HG03196 (cell line): ENCODE data around the gene FOXN3.
"Not testable (repeated sequence)": the region's sequence is repeated elsewhere in the genome, so short reads cannot be mapped to it uniquely, and the experiment has no call there.

Source experiments
- ATAC-seq: cut with Tn5 transposase; IDR thresholded peaks from one replicate; pipeline ENCODE4 v1.9.1; 2021; ENCODE audit not compliant: unreplicated experiment

FOXN3 gene

GRCh38 chr14:89309670-89310177 lies 107.3 kb downstream of the FOXN3 start:
- ATAC-seq = no peak

- no peak for ATAC-seq
Observed at GRCh38 chr14:89308232-89308959, 108.6 kb downstream of the FOXN3 start.

- no peak for ATAC-seq
Observed at GRCh38 chr14:89307409-89307808, 109.6 kb downstream of the FOXN3 start.

- ATAC-seq = peak; percentile 37
Observed at GRCh38 chr14:89304972-89305703, 111.9 kb downstream of the FOXN3 start.

GRCh38 chr14:89304561-89304960 lies 112.5 kb downstream of the FOXN3 start:
- no peak for ATAC-seq

GRCh38 chr14:89303456-89304435 lies 113.3 kb downstream of the FOXN3 start:
- peak; percentile 56 for ATAC-seq

- no peak for ATAC-seq
Observed at GRCh38 chr14:89302396-89302950, 114.6 kb downstream of the FOXN3 start.

GRCh38 chr14:89299587-89299986 lies 117.4 kb downstream of the FOXN3 start:
- ATAC-seq = no peak

GRCh38 chr14:89298056-89298834 lies 118.8 kb downstream of the FOXN3 start:
- ATAC-seq = no peak

GRCh38 chr14:89296281-89296745 lies 120.7 kb downstream of the FOXN3 start:
- no peak for ATAC-seq

GRCh38 chr14:89294872-89295271 lies 122.2 kb downstream of the FOXN3 start:
- no peak for ATAC-seq

GRCh38 chr14:89294469-89294868 lies 122.6 kb downstream of the FOXN3 start:
- ATAC-seq = not testable (repeated sequence)

GRCh38 chr14:89294060-89294459 lies 123.0 kb downstream of the FOXN3 start:
- no peak for ATAC-seq

GRCh38 chr14:89293314-89293916 lies 123.6 kb downstream of the FOXN3 start:
- ATAC-seq = no peak

DNA sequence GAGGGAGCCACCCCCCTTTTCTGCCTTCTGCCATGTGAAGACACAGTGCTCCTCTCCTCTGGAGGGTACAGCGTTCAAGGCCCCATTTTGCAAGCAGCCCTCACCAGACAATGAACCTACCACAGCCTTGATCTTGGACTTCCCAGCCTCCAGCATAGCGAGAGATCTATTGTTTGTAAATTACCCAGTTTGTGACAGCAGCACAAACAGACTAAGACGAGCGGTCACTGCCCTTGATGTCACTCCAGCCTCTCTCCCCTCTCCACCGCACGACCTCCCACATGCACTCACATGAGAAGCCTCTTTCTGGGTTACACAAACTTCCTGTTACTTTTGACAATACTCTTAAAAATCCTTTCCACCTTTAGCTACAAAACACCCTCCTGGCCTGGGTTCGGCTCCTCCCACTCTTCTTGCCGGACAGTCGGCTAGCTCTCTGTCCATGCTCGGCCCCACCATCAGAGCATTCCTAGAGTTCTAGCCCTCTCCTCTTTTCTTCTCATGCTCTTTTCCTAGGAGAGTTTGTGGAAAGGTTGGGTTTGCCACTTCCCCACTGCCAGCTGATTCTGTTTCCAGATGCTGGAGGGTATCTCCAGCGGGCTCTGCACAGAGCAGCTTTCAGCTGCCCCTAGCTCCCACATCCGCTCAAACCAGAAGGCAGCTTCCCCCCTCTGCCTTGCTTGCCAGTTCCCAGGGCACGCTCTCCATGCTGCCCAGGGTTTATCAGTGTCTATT lies 124.3 kb downstream of the FOXN3 start:
- ATAC-seq = no peak

- no peak for ATAC-seq
Observed at GRCh38 chr14:89291351-89291940, 125.6 kb downstream of the FOXN3 start.

DNA sequence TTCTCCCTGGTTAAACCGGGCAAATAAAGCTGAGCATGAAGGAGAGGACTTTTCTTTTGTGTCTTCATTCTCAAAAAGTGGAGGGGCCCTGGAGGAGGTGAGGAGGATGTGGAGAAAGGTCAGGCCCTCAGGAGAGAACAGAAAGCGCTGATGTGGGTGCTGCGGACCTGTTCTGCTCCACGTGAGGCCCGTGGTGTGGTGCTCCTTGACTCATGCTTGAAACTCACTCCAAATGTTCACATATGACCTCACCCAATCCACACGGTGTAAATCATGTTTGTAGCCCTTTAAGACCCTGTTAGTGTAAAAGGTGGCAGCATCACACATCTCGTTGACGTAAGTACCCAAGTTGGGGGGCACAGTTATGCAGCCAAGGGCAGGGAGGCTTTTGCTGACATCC lies 126.2 kb downstream of the FOXN3 start:
- ATAC-seq = no peak

- no peak for ATAC-seq
Observed at GRCh38 chr14:89289477-89289876, 127.6 kb downstream of the FOXN3 start.
